H9 (cell line): ENCODE measurements around the gene PTPRN2. TPM values are rescaled to one million over a fixed set of nuclear protein-coding genes. Genes with fewer than 3 reads are reported as not detected.

Source experiments
- DNase-seq: peaks from one replicate; pipeline ENCODE4 v3.0.0-alpha.2; 2017
- H2AFZ ChIP-seq: one replicate; pipeline ENCODE4 v1.6.1; 2013; ENCODE audit warnings: mild to moderate bottlenecking, low read length, control low read depth, moderate library complexity
- H2AK5ac ChIP-seq: 2 replicates; pipeline ENCODE4 v1.6.1; 2013; ENCODE audit warnings: low read length, control low read depth, mixed read lengths; ENCODE audit not compliant: insufficient read length
- H2BK120ac ChIP-seq: one replicate; pipeline ENCODE4 v1.6.1; 2013; ENCODE audit warnings: low read depth, mild to moderate bottlenecking, low read length, control low read depth, inconsistent platforms; ENCODE audit not compliant: poor library complexity, severe bottlenecking
- H2BK12ac ChIP-seq: 2 replicates; pipeline ENCODE4 v1.6.1; 2013; ENCODE audit warnings: low read length, control low read depth, mixed read lengths, low read depth; ENCODE audit not compliant: insufficient read length
- H2BK15ac ChIP-seq: 2 replicates; pipeline ENCODE4 v1.6.1; 2013; ENCODE audit warnings: low read depth, low read length, control low read depth
- H2BK20ac ChIP-seq: one replicate; pipeline ENCODE4 v1.6.1; 2013; ENCODE audit warnings: low read depth, mild to moderate bottlenecking, low read length, control low read depth, inconsistent platforms; ENCODE audit not compliant: poor library complexity, severe bottlenecking
- H2BK5ac ChIP-seq: 2 replicates; pipeline ENCODE4 v1.6.1; 2013; ENCODE audit warnings: low read length, control low read depth, mixed read lengths; ENCODE audit not compliant: insufficient read length
- H3K14ac ChIP-seq: 2 replicates; pipeline ENCODE4 v1.6.1; 2013; ENCODE audit warnings: low read length, control low read depth; ENCODE audit not compliant: insufficient read depth
- H3K18ac ChIP-seq: 2 replicates; pipeline ENCODE4 v1.6.1; 2013; ENCODE audit warnings: low read depth, mild to moderate bottlenecking, mixed read lengths, low read length, control low read depth; ENCODE audit not compliant: insufficient read length
- H3K23ac ChIP-seq: 2 replicates; pipeline ENCODE4 v1.6.1; 2013; ENCODE audit warnings: low read length, control low read depth, mixed read lengths, low read depth; ENCODE audit not compliant: insufficient read length
- H3K23me2 ChIP-seq: 2 replicates; pipeline ENCODE4 v1.6.1; 2013; ENCODE audit warnings: low read depth, mild to moderate bottlenecking, mixed read lengths, low read length, control low read depth; ENCODE audit not compliant: insufficient read length, poor library complexity, severe bottlenecking
- H3K27ac ChIP-seq: 2 replicates; pipeline ENCODE4 v1.5.1; 2013; ENCODE audit warnings: low read length, control low read depth, mixed read lengths, low read depth; ENCODE audit not compliant: insufficient read length
- H3K27me3 ChIP-seq: 2 replicates; pipeline ENCODE4 v1.6.1; 2013; ENCODE audit warnings: low read length, control low read depth, inconsistent platforms; ENCODE audit not compliant: insufficient read depth
- H3K4ac ChIP-seq: 2 replicates; pipeline ENCODE4 v1.6.1; 2013; ENCODE audit warnings: low read depth, mild to moderate bottlenecking, control low read depth, inconsistent platforms, low read length, moderate library complexity
- H3K4me1 ChIP-seq: 2 replicates; pipeline ENCODE4 v1.6.1; 2013; ENCODE audit warnings: low read length, control low read depth, inconsistent platforms; ENCODE audit not compliant: insufficient read depth
- H3K4me2 ChIP-seq: 2 replicates; pipeline ENCODE4 v1.6.1; 2013; ENCODE audit warnings: low read length, control low read depth, mixed read lengths; ENCODE audit not compliant: insufficient read length, insufficient read depth
- H3K56ac ChIP-seq: 2 replicates; pipeline ENCODE4 v1.6.1; 2013; ENCODE audit warnings: low read depth, mild to moderate bottlenecking, mixed read lengths, low read length, control low read depth; ENCODE audit not compliant: insufficient read length
- H3K79me1 ChIP-seq: 2 replicates; pipeline ENCODE4 v1.6.1; 2013; ENCODE audit warnings: low read depth, mild to moderate bottlenecking, moderate library complexity, low read length, control low read depth, inconsistent platforms; ENCODE audit not compliant: insufficient read depth, poor library complexity, severe bottlenecking
- H3K79me2 ChIP-seq: 2 replicates; pipeline ENCODE4 v1.6.1; 2013; ENCODE audit warnings: low read length, control low read depth, inconsistent platforms; ENCODE audit not compliant: insufficient read depth
- H3K9ac ChIP-seq: 2 replicates; pipeline ENCODE4 v1.6.1; 2013; ENCODE audit warnings: low read length, control low read depth, mixed read lengths; ENCODE audit not compliant: insufficient read length; ENCODE audit errors: extremely low read depth
- H3K9me3 ChIP-seq: one replicate; pipeline ENCODE4 v1.6.1; 2013; ENCODE audit warnings: low read depth, low read length, inconsistent platforms; ENCODE audit not compliant: control insufficient read depth
- H3T11ph ChIP-seq: one replicate; pipeline ENCODE4 v1.6.1; 2013; ENCODE audit warnings: mild to moderate bottlenecking, low read length, control low read depth, inconsistent platforms
- H4K20me1 ChIP-seq: one replicate; pipeline ENCODE4 v1.6.1; 2013; ENCODE audit not compliant: control insufficient read depth, insufficient read length, insufficient read depth
- H4K5ac ChIP-seq: 2 replicates; pipeline ENCODE4 v1.6.1; 2013; ENCODE audit warnings: low read depth, mild to moderate bottlenecking, mixed read lengths, low read length, control low read depth; ENCODE audit not compliant: insufficient read length
- H4K8ac ChIP-seq: replicated peaks from 2 replicates; pipeline ENCODE4 v1.6.1; 2013; ENCODE audit warnings: low read length, control low read depth, mixed read lengths, low read depth; ENCODE audit not compliant: insufficient read length
- H4K91ac ChIP-seq: 2 replicates; pipeline ENCODE4 v1.6.1; 2013; ENCODE audit warnings: low read depth, mild to moderate bottlenecking, moderate library complexity, mixed read lengths, low read length, control low read depth; ENCODE audit not compliant: insufficient read length
- H3K27ac Mint-ChIP-seq, 3 experiments: 2 replicates in 2 of 3; 3 replicates in 1 of 3; pipeline ENCODE4 v1.8.0; 2020 to 2021; ENCODE audit warnings: mixed read lengths in 3 of 3, mild to moderate bottlenecking in 1 of 3, moderate library complexity in 1 of 3
- H3K27me3 Mint-ChIP-seq: 2 replicates; pipeline ENCODE4 v1.8.0; 2021; ENCODE audit warnings: low read depth, mild to moderate bottlenecking, moderate library complexity, mixed read lengths
- H3K36me3 Mint-ChIP-seq, 3 experiments: 2 replicates in 2 of 3; 3 replicates in 1 of 3; pipeline ENCODE4 v1.8.0; 2020 to 2021; ENCODE audit warnings: low read depth in 3 of 3, mixed read lengths in 3 of 3; ENCODE audit not compliant: insufficient read depth in 1 of 3
- H3K4me1 Mint-ChIP-seq, 2 experiments: 2 replicates each; pipeline ENCODE4 v1.8.0; 2020; ENCODE audit warnings: mixed read lengths in 2 of 2
- H3K4me3 Mint-ChIP-seq, 2 experiments: 2 replicates in 1 of 2; 3 replicates in 1 of 2; pipeline ENCODE4 v1.8.0; 2020 to 2021; ENCODE audit warnings: mild to moderate bottlenecking in 2 of 2, mixed read lengths in 2 of 2, moderate library complexity in 1 of 2
- H3K9me3 Mint-ChIP-seq, 2 experiments: 2 replicates in 1 of 2; 3 replicates in 1 of 2; pipeline ENCODE4 v1.8.0; 2020; ENCODE audit warnings: mild to moderate bottlenecking in 2 of 2, mixed read lengths in 2 of 2, moderate library complexity in 1 of 2
- WGBS: extraction: QIAGEN DNeasy Blood & Tissue Kit; methylation state at CpG from one replicate; pipeline ENCODE4 v1.1.7; 2013; ENCODE audit warnings: missing lambda C conversion rate, low lambda C conversion rate, mixed read lengths; ENCODE audit not compliant: insufficient read length; ENCODE audit errors: extremely low coverage; 5-methylcytosine and 5-hydroxymethylcytosine counted together
- total RNA-seq: library from RNA; stranded (reverse); gene quantifications from 2 replicates; pipeline ENCODE4 v1.2.1, GENCODE V29; 2021
- TF ChIP-seq, protein P1 (sequence below): fragments of 200-600 bp; sonication (generic); conservative IDR thresholded peaks from 3 replicates; pipeline ENCODE4 v1.8.0; 2021; ENCODE audit warnings: antibody characterized with exemption, mild to moderate bottlenecking

Gene PTPRN2
- total RNA-seq, 1 experiment from 2014 or later = 5.2 TPM

DNA sequence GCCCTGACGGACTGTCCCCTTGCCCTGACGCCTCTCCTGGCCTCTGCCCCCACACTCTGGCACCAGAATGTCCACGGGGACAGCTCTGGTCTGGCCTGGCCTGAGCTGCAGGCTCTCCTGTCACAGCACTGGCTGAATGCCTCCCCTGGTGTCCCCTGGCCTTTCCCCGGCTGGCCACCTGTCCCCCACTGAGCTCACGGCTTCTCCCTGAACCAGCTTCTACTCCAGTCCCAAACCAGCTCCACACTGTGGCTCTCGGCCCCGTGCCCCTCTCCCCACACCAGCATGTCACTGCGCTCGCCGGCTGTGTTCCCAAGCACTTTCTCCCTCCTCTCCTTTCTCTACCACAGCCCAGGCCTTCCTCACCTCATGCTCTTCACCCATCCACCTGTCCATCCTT is 864.4 kb downstream of the PTPRN2 start:
- no peak overlapping the region for H2BK12ac ChIP-seq
- H3K27me3 ChIP-seq = no peaks in the 10 kb centered on the region; the same call in 1 of the 2 replicates
- no peak overlapping the region for H2BK20ac ChIP-seq
- H3K18ac ChIP-seq = no peak overlapping the region
- no peaks in the 10 kb centered on the region for H3K79me2 ChIP-seq
- Mint-ChIP-seq H3K27ac (no peak overlapping the region; a peak in 1 of 7 replicates), H3K9me3 (no peaks in the 10 kb centered on the region), H3K4me3 (no peak overlapping the region; a peak in 1 of 5 replicates), H3K27me3 (peaks cover 47% of the 10 kb centered on the region), H3K4me1 (no peaks in the 10 kb centered on the region), H3K36me3 (no peaks in the 10 kb centered on the region)
- no peak overlapping the region for H3T11ph ChIP-seq
- no peak overlapping the region for H2BK15ac ChIP-seq
- H3K14ac ChIP-seq = no peak overlapping the region
- no peaks in the 10 kb centered on the region for H3K23me2 ChIP-seq
- H4K20me1 ChIP-seq = no peaks in the 10 kb centered on the region
- no peak overlapping the region for H3K9ac ChIP-seq
- no peaks in the 10 kb centered on the region for H3K4me1 ChIP-seq
- H2AFZ ChIP-seq = no peak overlapping the region
- H2AK5ac ChIP-seq = no peak overlapping the region
- H3K4ac ChIP-seq = no peak overlapping the region
- H2BK5ac ChIP-seq = no peak overlapping the region
- no CpG with 5 or more reads among the region's 10 CpGs for WGBS
- no peak overlapping the region for H4K91ac ChIP-seq
- H2BK120ac ChIP-seq = no peak overlapping the region
- no peak overlapping the region for H3K4me2 ChIP-seq
- TF ChIP-seq, protein P1, sequence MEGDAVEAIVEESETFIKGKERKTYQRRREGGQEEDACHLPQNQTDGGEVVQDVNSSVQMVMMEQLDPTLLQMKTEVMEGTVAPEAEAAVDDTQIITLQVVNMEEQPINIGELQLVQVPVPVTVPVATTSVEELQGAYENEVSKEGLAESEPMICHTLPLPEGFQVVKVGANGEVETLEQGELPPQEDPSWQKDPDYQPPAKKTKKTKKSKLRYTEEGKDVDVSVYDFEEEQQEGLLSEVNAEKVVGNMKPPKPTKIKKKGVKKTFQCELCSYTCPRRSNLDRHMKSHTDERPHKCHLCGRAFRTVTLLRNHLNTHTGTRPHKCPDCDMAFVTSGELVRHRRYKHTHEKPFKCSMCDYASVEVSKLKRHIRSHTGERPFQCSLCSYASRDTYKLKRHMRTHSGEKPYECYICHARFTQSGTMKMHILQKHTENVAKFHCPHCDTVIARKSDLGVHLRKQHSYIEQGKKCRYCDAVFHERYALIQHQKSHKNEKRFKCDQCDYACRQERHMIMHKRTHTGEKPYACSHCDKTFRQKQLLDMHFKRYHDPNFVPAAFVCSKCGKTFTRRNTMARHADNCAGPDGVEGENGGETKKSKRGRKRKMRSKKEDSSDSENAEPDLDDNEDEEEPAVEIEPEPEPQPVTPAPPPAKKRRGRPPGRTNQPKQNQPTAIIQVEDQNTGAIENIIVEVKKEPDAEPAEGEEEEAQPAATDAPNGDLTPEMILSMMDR = no peak
- no peak overlapping the region for H3K27ac ChIP-seq
- H3K79me1 ChIP-seq = no peaks in the 10 kb centered on the region
- H4K8ac ChIP-seq = no peak overlapping the region
- no peak for DNase-seq
- no peak overlapping the region for H4K5ac ChIP-seq
- H3K56ac ChIP-seq = no peak overlapping the region
- no peak overlapping the region for H3K23ac ChIP-seq
- H3K9me3 ChIP-seq = no peaks in the 10 kb centered on the region
